GM21619 (cell line): ENCODE results near the gene CFAP65.

ENCODE experiments used
- ATAC-seq: cut with Tn5 transposase; IDR thresholded peaks from one replicate; pipeline ENCODE4 v1.9.1; 2021; ENCODE audit not compliant: unreplicated experiment

Gene CFAP65

DNA sequence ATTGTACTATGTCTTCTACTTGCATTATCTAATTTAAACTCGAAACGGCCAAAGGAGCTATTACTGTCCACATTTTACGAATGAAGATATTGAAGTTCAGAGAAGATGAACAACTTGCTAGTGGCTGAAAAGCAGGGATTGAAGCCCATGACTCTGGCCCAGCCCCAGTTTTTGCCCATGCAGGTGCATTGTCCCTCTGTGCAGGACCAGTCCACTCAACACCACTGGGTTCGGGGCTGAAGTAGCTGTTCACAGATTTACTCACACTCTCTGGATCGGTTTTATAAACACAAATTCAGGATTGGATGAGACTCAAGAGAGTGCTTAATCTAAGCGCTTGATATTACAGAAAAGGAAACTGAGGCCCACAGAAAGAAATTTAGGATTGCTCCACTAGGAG lies 20.8 kb upstream of the CFAP65 start:
- no peak for ATAC-seq

DNA sequence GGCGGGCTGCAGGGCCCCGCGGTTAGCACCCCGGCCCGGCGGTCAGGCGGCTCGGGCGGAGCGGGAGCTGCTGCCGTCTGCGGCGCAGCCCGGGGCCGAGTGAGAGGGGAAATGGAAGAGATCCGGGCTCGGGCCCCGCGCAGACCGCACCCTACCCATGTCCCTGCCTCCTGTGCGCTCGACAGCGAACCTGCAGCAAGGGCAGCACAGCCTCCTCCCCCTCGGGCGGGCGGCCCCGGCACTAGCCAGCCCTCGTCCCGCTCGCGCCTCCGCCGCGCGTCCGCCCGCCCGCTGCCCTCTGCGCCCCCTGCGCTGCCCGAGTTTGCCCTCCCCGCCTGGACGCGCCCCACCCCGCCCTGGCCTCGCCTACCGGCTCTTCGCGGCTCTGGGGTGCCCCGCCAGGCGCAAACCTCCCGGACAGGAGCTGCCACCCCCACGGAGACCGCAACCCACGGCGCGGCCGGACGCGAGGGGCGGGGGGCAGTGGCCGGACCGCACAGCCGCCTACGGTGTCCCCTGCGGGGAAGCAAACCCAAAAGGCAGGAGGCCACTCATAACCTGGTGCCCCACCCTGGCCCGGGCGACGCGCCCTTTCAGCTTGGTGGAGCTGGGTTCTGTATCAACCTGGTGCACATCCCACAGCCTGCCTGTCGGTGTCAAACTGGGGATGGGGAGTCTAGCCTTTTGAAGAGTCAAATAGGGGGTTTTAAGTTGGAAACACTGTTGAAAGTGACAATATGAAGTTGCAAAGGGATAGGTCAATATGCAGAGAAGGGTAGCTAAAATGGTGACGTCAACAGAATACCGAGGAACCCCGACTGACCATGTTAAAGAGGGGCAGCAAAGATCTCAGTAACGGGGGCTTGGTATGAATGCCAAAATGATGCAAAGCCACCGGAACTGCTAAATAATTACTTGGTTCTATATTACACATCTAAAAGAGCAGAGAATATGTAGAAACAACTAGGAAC lies 19.8 kb upstream of the CFAP65 start, which contains the start of gene IHH:
TSS of gene IHH (minus strand) at position 101 of the 971 bp plus-strand sequence. CDS start 454 bp downstream, outside the sequence.
- ATAC-seq, result no peak

DNA sequence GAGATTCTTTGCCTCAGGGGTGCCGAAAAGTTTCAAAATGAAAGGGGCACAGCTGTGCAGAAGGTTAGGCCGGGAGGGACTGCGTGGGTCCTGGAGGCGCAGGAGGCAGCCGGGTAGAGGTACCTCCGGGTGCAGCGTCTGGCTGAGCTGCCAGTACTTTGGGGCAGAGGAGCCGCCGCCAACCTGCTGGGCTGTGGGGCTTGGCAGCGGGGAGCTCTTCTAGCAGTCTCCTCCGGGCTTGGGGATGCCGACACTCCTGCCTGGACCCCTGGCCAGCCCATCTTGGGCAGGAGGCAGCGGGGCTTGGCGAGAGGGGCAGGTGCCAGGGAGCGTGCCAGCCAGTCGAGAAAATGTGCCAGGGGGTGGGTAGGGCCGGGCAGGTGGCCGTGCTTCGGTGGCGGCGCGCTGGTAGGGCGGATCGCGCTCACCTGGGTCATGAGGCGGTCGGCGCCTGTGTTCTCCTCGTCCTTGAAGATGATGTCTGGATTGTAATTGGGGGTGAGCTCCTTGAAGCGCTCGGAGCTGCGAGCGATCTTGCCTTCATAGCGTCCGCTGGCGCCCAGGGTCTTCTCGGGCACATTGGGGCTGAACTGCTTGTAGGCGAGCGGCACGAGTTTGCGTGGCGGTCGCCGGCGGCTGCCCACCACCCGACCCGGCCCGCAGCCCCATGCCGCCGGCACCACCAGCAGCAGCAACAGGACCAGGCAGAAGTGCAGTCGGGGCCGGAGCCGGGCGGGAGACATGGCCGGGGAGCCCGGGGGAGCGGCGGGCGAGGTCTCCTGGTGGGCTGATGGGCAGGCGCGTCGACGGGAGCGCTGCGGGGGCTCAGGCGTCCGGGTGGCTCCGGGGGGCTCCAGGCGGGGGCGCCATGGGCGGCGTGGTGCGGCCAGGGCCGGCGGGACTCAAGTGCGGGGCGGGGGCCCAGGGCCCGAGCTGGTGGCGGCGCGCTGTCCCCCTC lies 18.7 kb upstream of the CFAP65 start:
- ATAC-seq, result no peak

DNA sequence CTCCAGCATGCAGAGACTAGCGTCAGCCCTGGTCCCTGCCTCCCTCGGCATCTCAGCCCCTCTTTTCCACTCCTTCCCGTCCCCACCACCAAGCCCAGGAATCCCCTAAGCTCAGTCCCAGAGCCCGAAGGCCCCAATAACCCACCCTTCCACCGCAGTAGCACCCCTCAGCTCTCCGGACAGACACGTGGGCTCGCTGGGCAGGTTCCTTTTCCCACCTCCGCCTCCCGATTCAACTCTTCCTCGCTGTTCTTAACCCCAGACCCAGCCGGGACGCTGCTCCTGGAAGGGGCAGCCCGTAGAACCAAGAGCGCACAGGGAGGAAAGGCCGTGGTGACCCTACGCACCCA lies 18.0 kb upstream of the CFAP65 start:
- no peak for ATAC-seq

DNA sequence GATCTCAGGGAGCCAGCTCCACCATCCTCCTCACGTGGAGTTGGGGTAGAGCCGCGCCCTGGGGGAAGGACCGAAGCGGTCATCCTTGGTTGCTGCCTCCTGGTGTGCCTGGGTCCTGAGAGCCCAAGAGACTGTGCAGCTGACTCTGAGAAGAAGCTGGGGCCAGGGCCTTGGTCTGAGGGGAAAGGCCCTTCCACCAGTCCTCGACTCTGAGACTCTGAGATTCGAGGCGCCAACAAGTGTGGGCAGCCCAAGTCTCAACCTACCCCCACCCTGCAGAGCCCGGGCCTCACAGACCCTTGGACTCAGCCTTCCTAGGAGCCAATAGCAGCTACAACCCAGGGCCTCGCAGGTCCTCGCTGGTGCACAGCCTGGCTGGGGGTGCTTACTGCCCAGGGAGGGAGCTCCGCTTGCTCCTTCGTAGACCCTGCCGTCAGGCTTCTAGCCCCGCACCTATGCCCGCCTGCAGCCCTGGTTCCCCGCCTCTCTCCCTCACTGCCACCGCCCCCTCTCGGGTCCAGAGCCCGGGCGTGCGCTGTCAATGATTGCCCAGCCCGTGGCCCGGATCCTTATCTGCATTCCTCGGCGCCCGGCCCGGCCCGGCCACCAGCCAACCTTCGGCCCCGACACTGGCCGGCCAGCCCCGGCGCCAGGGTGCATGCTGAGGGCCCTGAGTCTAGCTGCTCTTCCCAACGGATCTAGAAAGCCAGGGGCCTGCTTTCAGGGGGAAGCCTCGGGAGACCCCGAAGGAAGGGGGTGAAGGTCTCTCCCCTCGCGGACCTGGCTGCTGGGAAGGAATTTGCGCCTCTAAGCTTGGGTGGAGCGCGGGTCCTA lies 17.4 kb upstream of the CFAP65 start:
- no peak for ATAC-seq

DNA sequence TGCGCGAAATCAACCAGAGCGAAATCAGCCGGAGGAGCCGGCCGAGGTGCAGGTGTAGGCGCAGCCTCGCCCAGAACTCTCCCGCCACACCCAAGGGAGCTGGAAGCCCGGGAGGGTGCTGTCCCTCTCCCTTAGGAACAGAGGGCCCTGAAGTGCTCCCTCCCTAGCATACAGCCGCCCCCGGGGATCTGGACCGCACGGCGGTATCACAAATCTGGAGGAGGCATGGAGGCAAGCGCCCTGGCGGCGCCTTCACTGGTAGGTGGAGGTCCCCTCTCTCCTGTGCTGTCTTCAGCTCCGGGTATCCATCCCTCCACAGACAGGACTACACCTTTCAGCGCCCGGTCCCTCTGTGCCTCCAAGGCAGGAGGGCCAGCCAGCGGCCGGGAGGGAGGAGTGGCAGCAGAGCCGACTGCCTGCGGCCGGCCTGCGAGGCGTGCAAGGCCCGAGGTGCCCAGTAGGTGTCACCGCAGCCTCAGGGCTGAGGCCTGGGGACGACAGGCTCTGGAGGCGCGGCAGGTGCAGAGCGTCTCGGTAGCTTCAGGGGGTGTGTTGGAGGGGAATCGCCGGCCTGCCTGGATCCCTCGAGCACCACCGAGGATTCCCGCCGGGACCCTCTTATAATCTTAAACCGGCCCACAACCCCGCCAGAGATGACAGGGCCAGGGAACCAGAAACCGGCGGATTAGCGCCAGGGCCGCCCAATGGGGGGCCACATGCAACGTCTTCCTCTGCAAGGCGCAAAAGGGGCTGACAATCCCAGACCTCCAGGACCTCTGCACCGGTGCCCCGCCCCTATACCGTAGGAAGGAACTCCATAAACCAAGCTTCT lies 16.6 kb upstream of the CFAP65 start:
- ATAC-seq, result peak; percentile 94

DNA sequence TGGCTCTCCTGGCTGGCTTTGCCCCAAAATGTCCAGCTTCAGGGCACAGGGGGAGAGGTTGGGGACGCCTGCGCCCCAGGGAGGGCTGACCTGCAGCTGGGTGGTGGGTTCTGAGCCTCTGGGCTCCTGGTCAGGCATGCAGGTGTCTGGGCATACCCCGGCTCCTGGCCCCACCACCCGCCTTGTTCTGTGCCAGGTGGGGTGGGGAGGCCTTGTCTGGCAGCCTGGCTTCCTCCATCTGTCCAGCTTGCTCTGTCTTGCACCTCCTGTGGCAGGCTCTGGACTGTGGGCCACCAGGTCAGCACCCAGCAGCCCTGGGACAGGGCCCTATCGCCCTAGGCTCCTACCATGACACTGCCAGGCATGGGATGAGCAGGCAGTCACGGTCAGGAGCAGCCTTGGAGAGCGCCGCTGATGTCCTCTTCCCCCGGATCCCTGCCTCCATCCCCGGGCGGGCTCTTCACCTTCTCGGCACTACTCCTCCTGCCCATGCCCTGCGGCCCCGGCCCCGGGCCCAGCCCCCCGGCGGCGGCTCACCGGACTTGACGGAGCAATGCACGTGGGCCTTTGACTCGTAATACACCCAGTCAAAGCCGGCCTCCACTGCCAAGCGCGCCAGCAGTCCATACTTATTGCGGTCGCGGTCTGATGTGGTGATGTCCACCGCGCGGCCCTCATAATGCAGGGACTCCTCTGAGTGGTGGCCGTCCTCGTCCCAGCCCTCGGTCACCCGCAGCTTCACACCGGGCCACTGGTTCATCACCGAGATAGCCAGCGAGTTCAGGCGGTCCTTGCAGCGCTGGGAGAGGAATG lies 15.8 kb upstream of the CFAP65 start:
- no peak for ATAC-seq

DNA sequence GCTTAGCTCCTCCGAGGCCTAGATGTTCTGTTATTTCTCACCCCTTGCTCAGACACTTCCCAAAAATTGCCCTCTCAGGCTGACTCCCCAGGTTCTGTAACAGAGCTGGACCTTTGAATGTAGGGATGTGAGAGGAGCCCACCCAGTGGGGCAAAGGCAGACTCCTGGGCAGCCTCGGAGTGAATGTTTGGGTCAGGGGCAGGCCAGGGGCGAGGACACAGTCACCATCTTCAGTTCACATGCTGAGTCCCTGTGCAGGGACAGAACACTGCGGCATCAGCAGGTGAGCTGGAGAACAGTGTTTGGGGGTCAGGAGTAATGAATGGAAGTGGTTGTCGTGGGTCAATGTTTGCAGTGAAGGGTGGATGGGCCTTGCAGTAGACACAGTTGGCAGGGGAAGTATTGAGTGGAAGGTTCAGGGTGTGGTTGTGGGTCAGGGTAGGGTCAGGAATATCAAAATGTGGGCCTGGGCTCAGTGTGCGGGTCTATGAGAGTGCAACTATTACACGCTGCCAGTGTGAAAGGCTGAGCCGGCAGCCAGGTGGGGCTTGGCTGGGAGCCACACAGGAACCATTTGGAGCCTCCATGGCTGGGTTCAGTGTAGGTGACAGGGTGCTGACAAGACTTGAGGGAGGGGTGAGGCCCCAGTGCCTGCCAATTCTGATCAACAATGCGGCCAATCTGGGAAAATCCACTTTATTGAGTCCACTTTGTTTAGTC lies 15.0 kb upstream of the CFAP65 start:
- ATAC-seq, result no peak

DNA sequence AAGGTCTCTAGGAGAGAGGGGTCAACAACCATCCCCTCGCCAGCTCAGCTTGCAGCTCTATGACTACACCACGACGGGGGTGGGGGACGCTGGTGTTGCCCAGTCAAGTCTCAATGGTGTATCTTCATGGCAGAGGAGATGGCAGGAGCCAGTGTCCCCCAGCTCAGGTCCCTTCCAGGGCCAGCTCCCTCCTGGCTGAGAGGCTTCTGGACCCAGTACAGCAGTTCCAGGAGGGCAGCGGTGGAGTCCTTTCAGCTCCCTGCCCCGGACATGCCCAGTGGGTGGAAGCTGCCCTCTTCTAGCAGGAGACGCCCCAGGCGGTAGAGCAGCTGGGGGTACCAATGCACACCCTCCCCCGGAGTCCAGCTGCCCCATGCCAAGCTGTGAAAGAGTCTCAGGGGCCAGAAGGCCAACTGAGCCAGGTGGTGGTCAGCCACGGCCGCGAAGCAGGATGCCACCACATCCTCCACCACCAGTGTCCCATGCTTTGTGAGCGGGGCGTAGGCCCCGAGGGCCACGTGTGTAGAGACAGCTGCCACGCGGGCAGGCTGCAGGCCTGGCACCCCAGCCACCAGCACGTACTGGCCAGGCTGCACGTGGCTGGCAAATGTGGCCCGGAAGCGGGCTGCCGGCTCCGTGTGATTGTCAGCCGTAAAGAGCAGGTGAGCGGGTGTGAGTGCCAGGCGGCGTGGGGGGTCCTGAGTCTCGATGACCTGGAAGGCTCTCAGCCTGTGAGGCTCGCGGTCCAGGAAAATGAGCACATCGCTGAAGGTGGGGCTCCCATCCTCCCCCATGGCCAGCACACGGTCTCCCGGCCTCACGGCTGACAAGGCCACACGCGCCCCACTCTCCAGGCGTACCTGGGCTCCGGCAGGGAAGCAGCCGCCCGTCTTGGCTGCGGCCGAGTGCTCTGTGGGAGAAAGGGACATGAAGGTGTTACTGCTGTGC lies 13.9 kb upstream of the CFAP65 start:
- ATAC-seq, result no peak

DNA sequence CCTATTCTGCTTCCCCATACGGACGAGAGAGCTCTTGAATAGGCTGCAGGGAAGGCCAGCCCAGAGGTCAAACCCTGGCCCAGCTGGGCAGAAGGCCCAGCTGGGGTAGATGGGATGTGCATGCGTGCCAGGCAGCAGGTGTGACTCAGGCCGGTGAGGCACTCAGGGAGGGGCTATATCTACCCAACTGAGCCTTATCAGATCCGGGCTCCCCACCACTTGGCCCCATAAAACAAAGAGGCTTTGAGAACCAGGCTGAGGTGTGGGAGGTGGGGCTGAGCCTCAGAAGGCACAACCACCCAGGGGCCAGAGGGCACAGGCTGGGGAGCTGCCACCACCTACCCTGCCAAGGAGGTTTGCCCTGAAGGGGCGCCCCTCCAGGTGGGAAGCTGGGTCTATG lies 8.0 kb upstream of the CFAP65 start:
- ATAC-seq, result no peak

DNA sequence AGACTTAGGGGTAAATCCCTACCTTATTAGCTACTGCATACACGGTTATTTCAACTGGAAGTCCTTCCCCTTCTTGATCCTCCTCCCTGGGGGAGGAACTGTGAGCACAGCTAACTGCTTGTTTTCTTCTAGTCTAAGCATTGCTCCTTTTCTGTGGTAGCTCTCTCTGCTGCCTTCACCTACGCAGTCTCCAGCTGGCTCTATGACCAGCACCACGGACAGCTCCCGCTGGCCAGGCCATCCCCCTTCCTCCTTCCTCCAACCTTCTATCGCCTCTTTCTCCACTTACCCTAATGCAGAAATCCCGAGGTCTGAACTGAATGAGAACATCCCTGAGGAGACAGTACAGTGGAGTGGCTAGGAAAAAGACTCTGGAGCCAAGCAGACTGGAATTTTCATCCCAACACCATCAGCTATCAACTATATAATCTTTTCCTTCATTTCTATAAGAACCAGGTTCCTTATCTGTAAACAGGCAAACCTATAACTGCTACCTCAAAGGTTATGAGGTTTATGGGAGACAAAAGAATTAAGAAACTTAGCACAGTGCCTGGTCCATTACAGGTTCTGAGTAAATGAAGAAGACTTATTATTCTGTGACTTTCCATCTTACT lies 4.7 kb upstream of the CFAP65 start:
- no peak for ATAC-seq

DNA sequence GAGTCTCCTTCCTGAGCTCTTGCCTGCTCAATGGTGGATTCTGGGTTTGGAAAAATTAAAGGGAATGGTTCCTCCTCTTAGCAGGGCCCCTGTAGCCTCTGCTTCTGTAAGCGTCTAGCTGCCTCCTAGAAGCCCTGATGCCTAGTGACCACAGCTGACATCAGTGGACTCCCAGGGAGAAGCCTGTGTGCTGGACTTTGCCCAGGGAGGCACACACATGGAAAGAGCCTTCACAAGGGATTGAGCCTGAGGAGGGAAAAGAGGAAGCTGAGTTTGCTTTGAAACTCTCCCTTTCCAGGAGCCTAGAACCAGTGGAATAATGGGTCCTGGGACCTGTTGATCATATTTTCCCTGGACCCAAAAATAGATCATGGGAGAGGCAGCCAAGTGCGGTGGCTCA lies 1.4 kb upstream of the CFAP65 start:
- no peak for ATAC-seq

DNA sequence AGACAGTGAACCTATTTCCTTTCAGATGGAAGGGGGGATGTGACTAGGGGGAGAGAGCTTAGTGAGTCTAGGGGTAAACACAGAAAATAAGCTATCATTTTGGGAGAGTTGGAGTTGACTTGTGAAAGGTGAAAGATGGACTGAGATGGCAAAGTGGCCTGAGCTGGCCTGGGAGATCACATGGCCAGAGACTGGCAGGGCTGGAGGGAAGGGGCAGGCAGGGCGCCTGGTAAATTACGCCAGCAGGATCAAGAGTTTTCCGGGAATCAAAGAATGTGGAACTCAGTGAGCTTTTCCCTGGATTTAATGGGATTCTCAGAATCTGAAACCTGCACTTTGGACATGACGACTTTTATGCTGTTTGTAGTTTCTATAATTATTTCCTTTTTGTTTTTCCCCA lies 841 bp upstream of the CFAP65 start:
- ATAC-seq, result no peak

DNA sequence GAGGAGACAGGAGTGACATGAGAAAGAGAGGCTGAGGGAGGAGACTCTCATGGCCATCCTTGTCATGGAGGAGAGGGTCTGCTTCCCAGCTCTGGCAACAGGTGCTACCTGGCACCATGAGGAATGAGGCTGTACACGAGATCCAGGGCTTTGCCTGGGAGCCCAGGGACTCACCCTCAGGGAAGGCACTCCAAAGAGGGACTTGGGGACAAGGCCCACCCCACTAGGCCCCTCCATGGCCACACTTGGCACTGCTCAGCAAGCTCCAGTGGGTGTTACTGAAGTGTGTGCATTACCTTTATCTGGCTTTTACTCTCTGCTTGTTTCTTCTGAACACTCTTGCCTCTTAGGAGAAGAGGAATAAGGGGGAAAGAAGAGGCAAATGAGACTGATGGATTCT lies 2.7 kb downstream of the CFAP65 start:
- ATAC-seq, result no peak

DNA sequence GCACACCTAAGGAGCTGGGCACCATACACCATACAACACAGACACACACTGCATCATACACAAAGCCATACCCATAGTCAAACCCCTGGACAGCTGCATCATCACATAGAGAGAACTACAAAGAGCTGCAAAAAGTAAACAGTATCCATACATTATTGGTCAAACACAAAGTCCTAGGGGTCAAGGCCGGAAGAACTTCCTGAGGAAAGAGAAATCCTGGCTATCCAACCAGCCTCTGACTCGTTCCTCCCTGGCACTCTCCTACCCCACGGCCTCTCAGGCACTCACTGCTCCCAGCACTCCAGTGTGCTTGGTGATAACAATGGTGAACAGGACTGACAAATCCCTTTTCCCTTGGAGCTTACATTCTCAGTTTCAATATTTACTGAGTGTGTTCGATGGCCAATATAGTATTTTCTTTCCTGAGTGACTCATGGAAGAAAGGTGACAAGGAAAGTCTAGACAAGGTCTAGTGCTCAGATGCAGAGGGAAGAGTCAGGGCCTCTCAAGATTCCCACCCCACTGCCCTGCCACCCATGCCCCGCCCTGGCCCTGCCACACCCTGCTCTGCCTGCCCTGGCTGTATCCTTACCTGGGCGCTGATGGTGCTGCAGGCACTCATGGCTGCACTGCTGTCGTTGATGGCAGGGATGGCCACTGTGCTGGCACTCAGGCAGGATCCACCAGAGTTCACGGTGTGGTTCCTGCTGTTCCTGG lies 3.4 kb downstream of the CFAP65 start:
- no peak for ATAC-seq

DNA sequence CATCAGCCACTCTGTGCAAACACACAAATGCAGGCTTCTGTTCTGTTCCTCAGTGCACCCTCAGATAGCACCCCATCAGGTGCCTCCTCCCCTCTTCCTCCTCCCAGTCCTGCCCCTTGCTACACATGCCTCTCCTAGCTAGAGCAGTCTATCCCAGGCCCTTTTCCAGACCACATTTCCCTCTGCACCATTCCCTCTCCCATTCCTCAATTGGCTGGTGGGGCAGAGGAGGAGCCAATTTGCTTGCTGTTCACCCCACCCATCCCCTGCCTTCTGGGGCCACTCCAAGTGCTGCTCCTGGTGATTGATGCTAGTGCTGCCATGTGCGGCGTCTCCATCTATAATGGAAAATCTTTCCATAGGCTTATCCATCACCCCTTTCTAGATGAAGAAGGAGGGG lies 5.4 kb downstream of the CFAP65 start:
- ATAC-seq, result no peak
